ENCODE measurements around the gene FGGY.
A peak's percentile ranks its signal among the peaks of the same experiment; 100 is the strongest.
"Not testable (repeated sequence)": the region's sequence is repeated elsewhere in the genome, so short reads cannot be mapped to it uniquely, and the experiment has no call there.

FGGY gene

DNA sequence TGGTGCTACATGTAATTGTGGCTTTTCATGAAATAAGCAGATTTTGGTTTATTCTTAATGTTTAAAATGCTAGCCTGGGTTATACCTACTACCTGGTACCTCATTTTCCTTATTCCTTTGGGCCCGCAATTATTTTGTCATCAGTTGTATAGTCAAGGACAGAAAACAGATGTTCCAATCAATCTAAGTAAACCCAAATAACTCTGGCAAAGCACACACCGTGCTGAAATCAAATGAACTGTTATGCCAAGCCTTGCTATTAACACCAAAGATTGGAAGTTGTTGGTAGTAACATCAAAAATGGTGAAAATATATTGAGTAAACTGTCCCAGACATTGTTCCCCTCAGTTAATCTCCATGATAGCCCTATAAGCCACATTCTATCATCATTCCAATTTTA is 248.9 kb downstream of the FGGY start:
- DNase-seq (ENCODE audit: low read depth in 2 of 2), result no peak

GRCh38 chr1:59549066-59549837 is 252.4 kb downstream of the FGGY start:
- no peak for DNase-seq (ENCODE audit: low read depth in 2 of 2)

DNA sequence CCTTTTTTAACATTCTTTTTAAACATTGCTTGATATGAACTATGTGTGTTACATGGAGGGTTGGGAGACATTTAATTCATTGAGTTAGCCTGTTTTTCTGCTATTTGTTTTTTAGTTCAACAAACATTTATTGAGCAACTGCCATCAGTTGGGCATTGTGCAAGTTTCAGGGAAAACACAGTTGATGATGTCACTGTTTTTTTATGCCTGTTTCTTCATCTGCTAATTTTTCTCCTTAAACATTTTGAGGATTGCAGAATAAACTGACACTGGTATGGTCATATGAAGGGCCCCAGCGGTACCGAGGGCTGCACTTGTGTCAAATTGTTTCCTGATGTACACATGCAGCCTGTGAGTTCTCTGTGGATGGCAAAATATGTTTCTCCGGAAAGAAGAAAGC is 253.0 kb downstream of the FGGY start:
- peak; percentile 45 to 52 for DNase-seq (ENCODE audit: low read depth in 2 of 2)

DNA sequence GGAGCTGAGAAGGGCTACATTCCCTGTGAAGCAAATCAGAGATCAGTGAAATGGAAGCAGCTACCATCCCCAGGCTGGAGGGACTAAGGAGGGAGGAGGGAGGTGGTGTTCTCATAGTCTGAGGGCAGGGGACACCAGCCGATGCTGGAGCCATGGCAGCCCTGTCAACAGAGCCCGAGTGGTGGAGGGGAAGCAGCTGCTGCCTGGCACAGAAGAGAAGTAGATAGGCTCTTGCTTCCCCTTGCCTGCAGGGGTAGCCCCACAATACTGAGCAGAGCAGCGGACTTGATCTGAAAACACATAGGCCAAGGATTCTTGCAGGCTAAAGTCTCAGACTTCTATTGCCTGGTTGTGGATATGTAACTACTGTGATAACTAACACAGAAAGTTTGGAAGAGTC is 255.1 kb downstream of the FGGY start:
- no peak for DNase-seq (ENCODE audit: low read depth in 2 of 2)

- no peak for DNase-seq (ENCODE audit: low read depth in 2 of 2)
Observed at GRCh38 chr1:59553371-59553770, 256.5 kb downstream of the FGGY start.

- no peak for DNase-seq (ENCODE audit: low read depth in 2 of 2)
Observed at GRCh38 chr1:59554011-59554663, 257.2 kb downstream of the FGGY start.

- no peak for DNase-seq (ENCODE audit: low read depth in 2 of 2)
Observed at GRCh38 chr1:59554752-59555151, 257.9 kb downstream of the FGGY start.

DNA sequence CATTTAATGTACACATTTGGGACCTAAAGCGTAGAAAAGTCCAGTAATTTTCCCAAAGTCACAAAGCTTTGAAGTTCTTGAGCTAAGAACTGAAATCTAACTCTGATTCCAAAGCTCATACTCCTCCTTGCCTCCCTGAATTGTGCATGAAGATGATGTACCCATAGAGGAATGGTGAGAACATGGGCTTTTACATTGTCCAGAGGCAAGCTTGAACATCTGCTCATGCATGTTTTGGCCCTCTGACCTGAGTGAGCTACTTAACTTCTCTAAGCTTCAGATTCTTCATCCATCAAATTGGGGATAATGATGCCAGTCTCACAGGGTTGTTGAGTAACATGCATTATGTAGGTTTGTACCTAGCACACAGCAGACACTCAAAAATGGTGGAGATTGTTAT is 259.5 kb downstream of the FGGY start:
- no peak for DNase-seq (ENCODE audit: low read depth in 2 of 2)

- DNase-seq (ENCODE audit: low read depth in 2 of 2), result no peak
Observed at GRCh38 chr1:59556802-59557548, 260.1 kb downstream of the FGGY start.

GRCh38 chr1:59557549-59557885 is 260.6 kb downstream of the FGGY start:
- DNase-seq (ENCODE audit: low read depth in 2 of 2), result no peak

DNA sequence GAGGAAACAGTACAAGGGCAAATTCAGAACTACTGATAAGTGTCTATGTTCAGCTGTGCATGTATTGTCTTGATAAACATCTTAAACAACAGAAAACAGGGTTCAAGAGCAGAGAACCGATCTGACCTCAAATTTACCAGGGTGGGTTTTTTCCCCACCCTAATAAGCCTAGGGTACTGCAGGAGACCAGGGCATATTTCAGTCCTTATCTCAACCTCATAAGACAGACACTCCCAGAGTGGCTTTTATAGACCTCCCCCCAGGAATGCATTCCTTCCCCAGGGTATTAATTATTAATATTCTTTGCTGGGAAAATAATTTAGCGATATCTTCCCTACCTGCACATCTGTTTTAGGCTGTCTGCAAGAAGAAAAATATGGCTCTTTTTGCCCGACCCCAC is 261.7 kb downstream of the FGGY start:
- DNase-seq (ENCODE audit: low read depth in 2 of 2), result not testable (repeated sequence)

- DNase-seq (ENCODE audit: low read depth in 2 of 2), result no peak
Observed at GRCh38 chr1:59560807-59561450, 264.0 kb downstream of the FGGY start.

DNA sequence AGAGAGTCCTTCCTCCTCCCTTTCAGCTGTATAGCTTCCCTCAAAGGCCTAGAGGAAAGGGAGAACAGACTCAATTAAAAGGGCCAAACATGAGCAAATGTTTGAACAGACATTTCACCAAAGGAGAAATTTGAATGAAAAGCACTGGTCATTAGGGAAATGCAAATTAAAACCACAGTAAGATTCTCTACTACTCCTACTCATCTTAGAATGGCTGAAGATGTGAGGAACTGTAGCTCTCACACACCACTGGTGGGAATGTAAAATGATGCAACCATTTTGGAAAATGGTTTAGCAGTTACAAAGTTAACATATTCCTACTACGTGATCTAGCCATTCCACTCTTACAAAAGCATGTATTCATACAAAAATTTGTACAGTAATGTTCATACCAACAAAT is 264.9 kb downstream of the FGGY start:
- no peak for DNase-seq (ENCODE audit: low read depth in 2 of 2)

GRCh38 chr1:59564192-59564891 is 267.4 kb downstream of the FGGY start:
- DNase-seq (ENCODE audit: low read depth in 2 of 2), result no peak

DNA sequence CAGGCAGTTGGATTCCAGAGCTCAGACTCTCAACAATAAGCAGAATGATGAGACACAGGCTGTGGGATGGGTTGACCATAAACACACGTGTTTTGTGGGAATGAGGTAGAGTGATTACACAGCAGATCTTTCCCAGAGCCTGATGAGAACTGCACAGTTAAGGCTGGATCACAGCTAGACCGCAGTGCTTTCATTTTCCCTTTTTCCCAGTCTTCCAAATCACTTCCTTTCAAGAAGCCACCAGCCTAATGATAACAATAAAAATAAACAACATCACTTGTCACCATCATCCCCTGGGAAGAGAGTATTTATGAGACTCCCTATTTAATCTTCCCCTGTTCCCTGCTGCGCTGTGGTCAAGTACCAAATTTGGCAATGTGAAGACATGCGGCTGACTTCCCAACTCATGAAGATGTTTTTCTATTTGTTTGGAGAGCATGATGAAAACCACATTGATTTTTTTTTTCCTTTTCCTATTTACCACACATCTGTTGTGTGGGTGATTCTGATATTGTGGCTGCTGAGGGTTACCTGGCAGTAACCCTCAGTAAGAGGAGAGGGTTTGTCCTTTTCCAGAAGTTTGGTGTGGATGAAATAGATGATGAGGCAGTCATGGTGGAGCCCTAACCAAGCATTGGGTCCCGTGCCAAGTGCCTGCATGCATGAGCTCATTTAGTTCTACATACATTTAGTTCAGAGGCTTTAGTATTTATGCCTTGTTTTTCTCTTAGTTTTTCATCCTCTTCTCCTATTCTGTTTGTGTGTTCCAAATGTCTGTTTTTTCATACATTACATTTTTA is 268.9 kb downstream of the FGGY start:
- peak; percentile 90 to 91 for DNase-seq (ENCODE audit: low read depth in 2 of 2)

- DNase-seq (ENCODE audit: low read depth in 2 of 2), result no peak
Observed at GRCh38 chr1:59568158-59568935, 271.5 kb downstream of the FGGY start.

DNA sequence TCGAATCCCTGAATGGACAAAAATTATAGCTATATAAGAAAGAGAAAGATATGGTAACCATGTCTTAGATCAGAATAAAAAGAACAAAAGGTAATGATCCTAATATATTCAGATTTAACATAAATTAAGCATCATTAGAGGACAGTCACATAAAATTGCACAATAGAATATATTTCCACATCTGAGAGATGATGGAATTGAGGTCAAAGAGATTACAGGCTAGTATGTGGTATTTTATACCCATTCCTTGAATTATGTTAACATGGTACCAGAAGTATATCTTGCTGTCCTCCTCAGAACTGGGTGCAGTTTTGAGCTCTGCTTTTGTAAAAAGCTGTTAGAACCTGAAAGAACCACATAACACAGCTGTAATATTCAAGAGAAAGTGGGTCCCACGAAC is 272.3 kb downstream of the FGGY start:
- no peak for DNase-seq (ENCODE audit: low read depth in 2 of 2)

GRCh38 chr1:59570524-59570923 is 273.6 kb downstream of the FGGY start:
- DNase-seq (ENCODE audit: low read depth in 2 of 2), result no peak

GRCh38 chr1:59574085-59574484 is 277.2 kb downstream of the FGGY start:
- DNase-seq (ENCODE audit: low read depth in 2 of 2), result peak; percentile 58 to 63

- no peak for DNase-seq (ENCODE audit: low read depth in 2 of 2)
Observed at GRCh38 chr1:59577774-59578173, 280.9 kb downstream of the FGGY start.
